ENCODE results near the gene SCO2. TPM values are rescaled to one million over a fixed set of nuclear protein-coding genes. Genes with fewer than 3 reads are reported as not detected.
"Not testable (repeated sequence)": the region's sequence is repeated elsewhere in the genome, so short reads cannot be mapped to it uniquely, and the experiment has no call there.

The SCO2 gene
- total RNA-seq, 2 donors from 2014 or later, result 0.94 TPM; not detected in 1

DNA sequence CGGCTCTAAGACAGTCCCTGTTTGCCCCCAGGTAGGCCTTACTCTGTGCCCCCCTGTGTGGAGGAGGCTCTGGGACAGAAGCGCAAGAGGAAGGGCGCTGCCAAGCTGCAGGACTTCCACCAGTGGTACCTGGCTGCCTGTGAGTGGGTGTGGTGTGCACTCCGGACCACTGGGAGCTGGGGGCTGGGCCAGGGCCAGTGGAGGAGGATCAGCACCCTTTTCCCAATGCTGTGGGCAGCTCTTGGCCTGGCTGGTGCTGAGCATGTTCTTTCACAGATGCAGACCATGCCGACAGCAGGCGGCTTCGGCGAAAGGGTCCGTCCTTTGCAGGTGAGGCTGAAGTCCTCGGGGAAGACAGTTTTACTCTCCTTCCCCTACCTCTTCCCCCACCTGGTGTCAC, 3.7 kb downstream of the SCO2 start:
- TF ChIP-seq, protein P1, sequence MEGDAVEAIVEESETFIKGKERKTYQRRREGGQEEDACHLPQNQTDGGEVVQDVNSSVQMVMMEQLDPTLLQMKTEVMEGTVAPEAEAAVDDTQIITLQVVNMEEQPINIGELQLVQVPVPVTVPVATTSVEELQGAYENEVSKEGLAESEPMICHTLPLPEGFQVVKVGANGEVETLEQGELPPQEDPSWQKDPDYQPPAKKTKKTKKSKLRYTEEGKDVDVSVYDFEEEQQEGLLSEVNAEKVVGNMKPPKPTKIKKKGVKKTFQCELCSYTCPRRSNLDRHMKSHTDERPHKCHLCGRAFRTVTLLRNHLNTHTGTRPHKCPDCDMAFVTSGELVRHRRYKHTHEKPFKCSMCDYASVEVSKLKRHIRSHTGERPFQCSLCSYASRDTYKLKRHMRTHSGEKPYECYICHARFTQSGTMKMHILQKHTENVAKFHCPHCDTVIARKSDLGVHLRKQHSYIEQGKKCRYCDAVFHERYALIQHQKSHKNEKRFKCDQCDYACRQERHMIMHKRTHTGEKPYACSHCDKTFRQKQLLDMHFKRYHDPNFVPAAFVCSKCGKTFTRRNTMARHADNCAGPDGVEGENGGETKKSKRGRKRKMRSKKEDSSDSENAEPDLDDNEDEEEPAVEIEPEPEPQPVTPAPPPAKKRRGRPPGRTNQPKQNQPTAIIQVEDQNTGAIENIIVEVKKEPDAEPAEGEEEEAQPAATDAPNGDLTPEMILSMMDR (IDR thresholded peaks at IDR 0.05), result no peak
- DNase-seq (ENCODE audit: low spot score), result no peak
- no peak overlapping the region for H3K27ac ChIP-seq
- H3K27me3 ChIP-seq, result no peaks in the 10 kb centered on the region
- no peaks in the 10 kb centered on the region for H3K9me3 ChIP-seq
- peaks cover 69% of the 10 kb centered on the region for H3K36me3 ChIP-seq
- H3K4me1 ChIP-seq, result peaks cover 0 to 20% of the 10 kb centered on the region in 2 donors
- H3K4me3 ChIP-seq, result no peak overlapping the region

DNA sequence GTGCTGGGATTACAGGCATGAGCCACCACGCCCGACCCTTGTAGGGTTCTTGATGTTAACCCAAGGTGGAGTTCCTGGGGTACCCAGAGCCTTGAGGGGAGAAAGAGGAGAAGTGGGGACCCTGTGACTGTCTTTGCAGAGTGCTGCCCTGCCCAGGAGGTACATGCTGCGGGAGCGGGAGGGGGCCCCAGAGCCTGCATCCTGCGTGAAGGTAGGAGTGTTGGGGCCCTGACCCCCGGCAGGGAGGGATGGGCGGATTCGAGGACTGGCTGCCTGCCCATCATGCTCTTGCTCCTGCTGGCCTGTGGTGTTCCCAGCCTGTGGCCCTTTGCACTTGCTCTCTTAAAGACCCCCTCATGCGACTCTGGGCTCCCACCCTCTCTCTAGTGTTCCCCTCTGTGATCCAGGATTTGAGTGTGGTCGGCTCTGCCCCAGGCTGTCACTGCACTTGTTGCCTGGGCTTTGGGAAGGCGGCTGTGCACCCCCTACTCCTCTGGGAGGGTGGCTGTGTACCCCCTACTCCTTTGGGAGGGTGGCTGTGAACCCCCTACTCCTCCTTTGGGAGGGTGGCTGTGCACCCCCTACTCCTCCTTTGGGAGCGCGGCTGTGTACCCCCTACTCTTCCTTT, 4.5 kb downstream of the SCO2 start:
- DNase-seq (ENCODE audit: low spot score), result no peak
- no peaks in the 10 kb centered on the region for H3K27me3 ChIP-seq
- peaks cover 0 to 15% of the 10 kb centered on the region in 2 donors for H3K4me1 ChIP-seq
- peaks cover 75% of the 10 kb centered on the region for H3K36me3 ChIP-seq
- TF ChIP-seq, protein P1 (IDR thresholded peaks at IDR 0.05), result no peak
- H3K4me3 ChIP-seq, result no peak overlapping the region
- H3K27ac ChIP-seq, result no peak overlapping the region
- H3K9me3 ChIP-seq, result no peaks in the 10 kb centered on the region

DNA sequence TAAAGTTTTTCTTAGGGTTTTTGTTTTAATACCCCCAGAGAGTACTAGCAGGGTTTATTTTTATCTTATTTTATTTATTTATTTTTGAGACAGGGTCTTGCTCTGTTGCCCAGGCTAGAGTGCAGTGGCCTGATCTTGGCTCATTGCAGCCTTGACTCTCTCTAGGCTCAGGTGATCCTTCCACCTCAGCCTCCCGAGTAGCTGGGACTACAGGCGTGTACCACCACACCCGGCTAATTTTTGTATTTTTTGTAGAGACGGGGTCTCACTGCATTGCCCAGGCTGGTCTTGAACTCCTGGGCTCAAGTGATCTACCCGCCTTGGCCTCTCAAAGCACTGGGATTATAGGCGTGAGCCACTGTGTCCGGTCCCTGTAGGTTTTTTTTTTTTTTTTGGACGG, 5.2 kb downstream of the SCO2 start:
- H3K27ac ChIP-seq; H3K4me3 ChIP-seq; H3K27me3 ChIP-seq; DNase-seq (ENCODE audit: low spot score); H3K9me3 ChIP-seq: not testable (repeated sequence)
- H3K4me1 ChIP-seq, result peaks cover 0 to 15% of the 10 kb centered on the region in 2 donors
- peaks cover 75% of the 10 kb centered on the region for H3K36me3 ChIP-seq

DNA sequence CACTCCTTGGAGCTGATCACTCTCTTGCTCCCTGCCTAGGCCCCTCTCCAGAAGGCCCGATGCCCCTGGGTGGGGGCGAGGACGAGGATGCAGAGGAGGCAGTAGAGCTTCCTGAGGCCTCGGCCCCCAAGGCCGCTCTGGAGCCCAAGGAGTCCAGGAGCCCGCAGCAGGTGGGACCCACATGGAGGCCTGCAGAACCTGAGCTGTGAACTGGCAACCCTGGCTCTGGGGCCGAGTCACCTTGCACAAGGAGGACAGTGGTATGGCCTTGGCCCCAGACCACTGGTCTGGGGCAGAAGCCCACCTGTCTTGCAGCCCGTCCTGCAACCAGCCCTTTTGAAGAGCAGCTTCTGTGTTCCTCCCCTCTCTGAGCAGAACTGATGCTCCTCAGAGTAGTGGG, 6.2 kb downstream of the SCO2 start:
- peaks cover 75% of the 10 kb centered on the region for H3K36me3 ChIP-seq
- H3K4me1 ChIP-seq, result peaks cover 0 to 5% of the 10 kb centered on the region in 2 donors
- DNase-seq (ENCODE audit: low spot score), result no peak
- H3K9me3 ChIP-seq, result no peaks in the 10 kb centered on the region
- TF ChIP-seq, protein P1 (IDR thresholded peaks at IDR 0.05), result no peak
- H3K27me3 ChIP-seq, result no peaks in the 10 kb centered on the region
- no peak overlapping the region for H3K27ac ChIP-seq
- no peak overlapping the region for H3K4me3 ChIP-seq

DNA sequence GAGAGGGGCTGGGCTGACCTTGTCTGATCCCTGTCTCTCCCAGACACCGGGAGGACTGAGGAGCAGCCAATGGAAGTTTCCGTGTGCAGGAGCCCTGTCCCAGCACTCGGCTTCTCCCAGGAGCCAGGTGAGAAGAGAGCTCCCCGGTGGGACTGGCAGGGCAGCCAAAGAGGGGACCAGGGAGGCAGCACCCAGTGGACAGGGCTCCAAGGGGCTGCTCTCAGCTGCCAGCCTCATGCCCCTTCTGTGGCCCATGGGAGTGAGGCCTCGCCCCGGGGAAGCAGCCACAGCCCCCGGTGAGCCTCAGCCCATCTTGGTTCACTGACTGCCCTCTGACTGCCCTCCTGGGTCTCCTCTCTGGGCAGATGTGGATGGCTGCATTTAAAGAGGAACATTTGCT, 6.8 kb downstream of the SCO2 start:
- no peaks in the 10 kb centered on the region for H3K9me3 ChIP-seq
- no peak overlapping the region for H3K27ac ChIP-seq
- no peak overlapping the region for H3K4me3 ChIP-seq
- H3K4me1 ChIP-seq, result no peaks in the 10 kb centered on the region
- TF ChIP-seq, protein P1 (IDR thresholded peaks at IDR 0.05), result no peak
- no peak for DNase-seq (ENCODE audit: low spot score)
- H3K27me3 ChIP-seq, result no peaks in the 10 kb centered on the region
- peaks cover 70% of the 10 kb centered on the region for H3K36me3 ChIP-seq

DNA sequence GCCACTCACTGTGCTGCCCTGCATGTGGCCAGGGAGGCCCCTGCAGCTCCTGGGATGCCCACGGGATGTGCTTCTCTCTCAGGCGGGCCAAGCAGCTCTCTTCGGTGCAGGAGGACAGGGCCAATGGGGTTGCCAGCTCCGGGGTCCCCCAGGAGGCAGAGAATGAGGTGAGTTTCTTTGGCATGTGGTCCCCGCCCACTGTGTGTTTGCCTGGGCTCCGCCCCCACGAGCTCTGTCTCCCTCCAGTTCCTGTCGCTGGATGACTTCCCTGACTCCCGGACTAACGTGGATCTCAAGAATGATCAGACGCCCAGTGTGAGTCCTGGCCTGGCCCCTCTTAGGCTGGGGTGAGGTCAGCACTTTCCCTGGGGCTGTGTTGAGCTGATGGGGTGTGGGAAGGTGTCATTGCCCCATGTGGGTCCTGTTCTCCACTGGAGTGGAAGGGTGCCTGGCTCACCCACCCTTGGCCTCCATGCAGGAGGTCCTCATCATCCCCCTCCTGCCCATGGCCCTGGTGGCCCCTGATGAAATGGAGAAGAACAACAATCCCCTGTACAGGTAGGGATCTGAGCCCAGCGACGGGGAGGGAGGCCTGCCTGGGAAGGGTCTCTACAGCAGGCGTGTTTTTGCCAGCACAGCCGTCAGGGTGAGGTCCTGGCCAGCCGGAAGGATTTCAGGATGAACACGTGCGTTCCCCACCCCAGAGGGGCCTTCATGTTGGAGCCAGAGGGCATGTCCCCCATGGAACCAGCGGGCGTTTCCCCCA, 7.7 kb downstream of the SCO2 start:
- H3K4me3 ChIP-seq, result no peak overlapping the region
- TF ChIP-seq, protein P1 (IDR thresholded peaks at IDR 0.05), result no peak
- H3K4me1 ChIP-seq, result no peaks in the 10 kb centered on the region
- no peak overlapping the region for H3K27ac ChIP-seq
- no peaks in the 10 kb centered on the region for H3K27me3 ChIP-seq
- no peaks in the 10 kb centered on the region for H3K9me3 ChIP-seq
- DNase-seq (ENCODE audit: low spot score), result no peak
- peaks cover 61% of the 10 kb centered on the region for H3K36me3 ChIP-seq
